ENCODE results near the gene RGMB.

The RGMB gene

GRCh38 chr5:98768160-98768959, 5.1 kb upstream of the RGMB start:
- DNase-seq (ENCODE audit: low read depth) = peak; percentile 39

GRCh38 chr5:98768960-98769209, 4.6 kb upstream of the RGMB start:
- no peak for DNase-seq (ENCODE audit: low read depth)

DNA sequence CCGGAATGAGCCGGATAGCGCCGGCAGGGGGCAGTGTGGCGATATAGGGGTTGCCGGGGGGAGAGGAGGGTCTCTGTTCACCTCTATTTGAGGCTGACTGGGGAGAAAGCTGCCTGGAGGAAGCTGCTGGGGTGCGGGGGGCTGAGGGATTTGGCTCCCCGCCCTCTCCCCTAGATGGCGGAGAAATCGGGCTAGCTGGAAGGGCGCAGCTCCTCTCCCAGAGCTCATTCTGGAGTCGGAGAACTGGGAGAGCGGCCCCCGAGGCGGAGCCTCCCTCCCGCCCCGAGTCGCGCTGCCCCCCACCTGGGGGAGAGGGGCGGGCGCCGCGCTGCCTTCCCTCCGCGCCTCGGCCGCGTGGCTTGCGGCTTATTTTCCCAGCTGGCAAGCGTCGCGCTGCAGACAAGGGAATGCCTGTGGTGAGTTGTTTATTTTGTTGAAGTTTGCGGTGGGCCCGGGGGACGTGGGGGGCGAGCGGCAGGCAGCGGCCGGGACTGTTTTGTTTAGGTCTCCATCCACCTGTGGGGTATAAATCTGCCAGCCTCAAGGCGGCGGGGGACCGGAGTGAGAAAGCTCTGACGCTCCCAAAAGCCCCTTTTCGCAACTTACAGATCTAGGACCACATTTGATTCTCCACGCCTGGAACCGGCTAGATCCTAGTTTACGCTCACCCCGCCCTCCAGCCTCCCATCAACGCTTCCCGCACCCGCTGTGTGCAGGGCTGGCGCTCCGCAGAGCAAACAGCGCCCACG, 4.1 kb upstream of the RGMB start:
- DNase-seq (ENCODE audit: low read depth) = peak; percentile 40

DNA sequence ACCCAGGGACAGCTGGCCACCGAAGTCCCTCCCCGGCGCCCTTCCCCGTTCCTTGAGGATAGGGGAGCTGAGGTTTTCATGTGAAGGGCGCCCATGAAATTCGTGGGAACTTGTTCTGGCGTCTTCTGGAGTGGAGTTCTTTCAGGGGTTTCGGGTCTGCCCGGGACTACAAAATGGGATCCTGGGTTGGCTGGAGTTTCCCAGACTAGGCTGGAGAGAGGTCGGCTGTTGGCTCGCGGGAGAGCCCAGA, 3.6 kb upstream of the RGMB start:
- no peak for DNase-seq (ENCODE audit: low read depth)

GRCh38 chr5:98770209-98770910, 3.1 kb upstream of the RGMB start:
- DNase-seq (ENCODE audit: low read depth) = peak; percentile 56

GRCh38 chr5:98770911-98771322, 2.5 kb upstream of the RGMB start:
- peak; percentile 40 for DNase-seq (ENCODE audit: low read depth)

GRCh38 chr5:98771382-98772109, 1.9 kb upstream of the RGMB start:
- peak; percentile 86 for DNase-seq (ENCODE audit: low read depth)

- DNase-seq (ENCODE audit: low read depth) = peak; percentile 76
These were observed 849 bp upstream of the RGMB start for GRCh38 chr5:98772415-98773213.

- no peak for DNase-seq (ENCODE audit: low read depth)
These were observed 324 bp upstream of the RGMB start for GRCh38 chr5:98773214-98773463.

- DNase-seq (ENCODE audit: low read depth) = peak; percentile 77
These were observed 950 bp downstream of the RGMB start for GRCh38 chr5:98774192-98775033.

GRCh38 chr5:98775246-98776065, 2.0 kb downstream of the RGMB start:
- DNase-seq (ENCODE audit: low read depth) = no peak

DNA sequence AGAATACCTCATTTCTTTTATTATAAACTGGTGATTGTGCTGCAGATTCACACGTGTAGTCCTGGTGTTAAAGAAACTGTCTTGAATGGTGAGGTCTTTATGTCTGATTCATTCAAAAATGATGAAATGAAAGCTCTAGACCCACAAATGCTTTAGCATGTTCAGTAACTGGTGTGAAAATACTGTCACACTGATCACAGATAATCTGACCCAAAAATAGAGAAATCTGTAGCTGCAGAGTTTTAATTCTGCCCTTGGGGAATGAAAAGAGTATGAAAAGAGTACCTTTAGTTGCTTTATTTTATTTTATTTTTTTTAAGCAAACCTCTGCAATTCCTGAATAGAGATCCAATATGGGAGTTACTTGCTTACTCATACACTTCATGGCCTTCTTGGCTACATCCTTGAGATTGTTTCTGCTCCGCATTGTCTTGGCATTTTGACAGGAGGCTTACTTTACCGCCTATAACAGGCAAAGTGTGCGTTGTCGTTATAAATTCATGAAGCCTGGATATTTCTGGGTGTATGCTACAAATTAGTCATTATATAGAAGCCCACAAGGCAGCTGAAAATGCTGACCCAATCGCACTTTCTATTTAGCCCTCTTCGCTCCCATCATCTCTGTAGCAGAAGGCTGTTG, 2.7 kb downstream of the RGMB start:
- peak; percentile 89 for DNase-seq (ENCODE audit: low read depth)

DNA sequence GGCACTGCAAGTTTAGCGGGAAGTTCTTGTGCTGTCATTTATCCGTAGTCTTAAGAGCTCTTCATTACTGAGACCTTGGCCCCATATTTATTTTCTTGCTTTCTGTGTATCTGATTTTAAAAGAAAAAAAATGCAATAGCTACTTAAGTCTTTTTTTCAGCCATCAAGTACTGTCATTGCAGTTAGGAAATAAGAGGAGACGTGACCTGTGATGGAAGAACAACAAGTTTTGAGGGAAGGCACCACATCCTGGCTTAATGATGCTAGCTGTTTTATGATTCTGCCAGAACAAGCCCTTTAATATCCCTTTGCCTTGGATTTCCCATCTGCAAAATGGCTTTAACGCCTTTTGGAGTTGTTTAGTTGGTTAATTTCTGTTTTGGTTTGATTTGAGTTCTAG, 3.8 kb downstream of the RGMB start:
- no peak for DNase-seq (ENCODE audit: low read depth)

- no peak for DNase-seq (ENCODE audit: low read depth)
These were observed 5.9 kb downstream of the RGMB start for GRCh38 chr5:98779264-98779877.

GRCh38 chr5:98780390-98780789, 6.9 kb downstream of the RGMB start:
- DNase-seq (ENCODE audit: low read depth) = no peak

DNA sequence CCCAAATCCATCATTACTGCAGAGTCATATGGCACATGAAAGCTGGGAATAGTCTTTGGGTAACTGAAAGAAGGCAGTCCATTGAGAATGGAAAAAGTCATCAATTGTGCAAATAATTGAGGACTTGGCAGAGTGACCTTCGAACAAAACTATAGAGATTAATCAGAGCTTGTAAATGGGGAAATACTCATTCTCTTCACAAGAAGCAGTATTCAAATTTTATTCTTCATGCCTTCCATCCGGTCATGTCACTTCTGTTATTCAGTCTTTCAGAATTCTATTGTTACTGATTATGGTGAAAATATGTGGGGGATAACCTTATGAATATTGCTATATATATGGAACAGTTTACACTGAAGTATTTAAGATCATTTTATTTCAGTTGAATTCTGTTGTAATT, 8.1 kb downstream of the RGMB start:
- DNase-seq (ENCODE audit: low read depth) = no peak

- DNase-seq (ENCODE audit: low read depth) = no peak
These were observed 8.5 kb downstream of the RGMB start for GRCh38 chr5:98781964-98782363.

- DNase-seq (ENCODE audit: low read depth) = no peak
These were observed 9.7 kb downstream of the RGMB start for GRCh38 chr5:98783051-98783649.

DNA sequence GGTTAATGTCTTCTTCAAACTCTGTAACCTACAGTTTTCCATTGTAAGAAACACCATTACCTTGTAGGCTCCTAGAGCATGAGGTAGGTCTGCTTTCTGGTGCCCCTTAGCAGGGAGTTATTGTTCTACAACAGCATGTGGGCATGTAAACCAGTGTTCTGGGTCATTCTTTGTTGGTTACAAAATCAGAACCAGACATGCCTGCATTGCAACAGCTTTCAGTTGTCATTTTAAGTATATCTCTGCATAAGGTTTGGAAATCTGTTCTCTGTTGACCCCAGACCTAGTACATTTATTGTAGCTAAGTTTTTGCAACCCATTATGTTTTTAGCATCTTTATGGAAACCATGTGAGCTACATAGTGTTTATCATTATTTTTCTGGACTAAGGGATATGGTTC, 10.9 kb downstream of the RGMB start:
- peak; percentile 47 for DNase-seq (ENCODE audit: low read depth)
